ENCODE results near the gene PHTF2.
"Not testable (repeated sequence)": the region's sequence is repeated elsewhere in the genome, so short reads cannot be mapped to it uniquely, and the experiment has no call there.

DNA sequence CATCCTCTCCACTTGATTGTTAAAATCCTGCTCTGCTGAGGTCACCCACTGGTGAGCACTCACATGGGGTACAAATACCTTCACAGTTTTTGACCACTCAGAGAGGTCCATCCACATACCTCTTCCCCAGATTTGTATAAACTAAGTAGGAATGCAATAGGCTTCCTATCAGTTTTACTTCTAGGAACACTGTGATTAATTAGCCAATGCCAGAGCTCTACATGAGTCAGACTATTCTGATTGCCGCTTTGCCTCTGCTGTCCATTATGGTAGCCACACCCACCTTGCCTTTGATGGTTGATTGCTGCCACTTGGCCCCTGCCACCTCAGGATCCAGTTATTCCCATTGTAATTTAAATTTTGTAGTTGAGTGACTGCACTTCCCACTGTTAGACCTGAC, 73.7 kb downstream of the PHTF2 start:
- TF ChIP-seq CTCF (optimal IDR thresholded peaks at IDR 0.05 in 1 of 3, IDR thresholded peaks at IDR 0.05 in 1 of 3, conservative IDR thresholded peaks at IDR 0.05 in 1 of 3; ENCODE audit: extremely low read depth in 1 of 3, insufficient read depth in 2 of 3, low read length in 3 of 3); EZH2 (IDR thresholded peaks at IDR 0.05; ENCODE audit: low read length): not testable (repeated sequence)
